Memory B cell (primary cell): ENCODE results near the gene GALNS.

Experiments used
- ATAC-seq: fragments of 150-1000 bp; cut with Tn5 transposase; 2 replicates; pipeline ENCODE4 v1.10.0; 2021; ENCODE audit warnings: low read depth, mild to moderate bottlenecking, moderate library complexity
- DNase-seq, 2 donors: peaks; one replicate each; pipeline ENCODE4 v3.0.0; 2022; ENCODE audit warnings: low spot score in 2 of 2
- H3K27ac Mint-ChIP-seq: one replicate; pipeline ENCODE4 v1.8.0; 2022; ENCODE audit warnings: mild to moderate bottlenecking, moderate library complexity, mixed read lengths
- H3K27me3 Mint-ChIP-seq: one replicate; pipeline ENCODE4 v1.8.0; 2022; ENCODE audit warnings: mixed read lengths
- H3K36me3 Mint-ChIP-seq: one replicate; pipeline ENCODE4 v1.8.0; 2022; ENCODE audit warnings: mild to moderate bottlenecking, mixed read lengths
- H3K4me1 Mint-ChIP-seq: one replicate; pipeline ENCODE4 v1.8.0; 2022; ENCODE audit warnings: mixed read lengths
- H3K4me3 Mint-ChIP-seq: one replicate; pipeline ENCODE4 v1.8.0; 2022; ENCODE audit warnings: mild to moderate bottlenecking, moderate library complexity, mixed read lengths
- H3K9me3 Mint-ChIP-seq: one replicate; pipeline ENCODE4 v1.8.0; 2022; ENCODE audit warnings: mixed read lengths

The GALNS gene, protein sequence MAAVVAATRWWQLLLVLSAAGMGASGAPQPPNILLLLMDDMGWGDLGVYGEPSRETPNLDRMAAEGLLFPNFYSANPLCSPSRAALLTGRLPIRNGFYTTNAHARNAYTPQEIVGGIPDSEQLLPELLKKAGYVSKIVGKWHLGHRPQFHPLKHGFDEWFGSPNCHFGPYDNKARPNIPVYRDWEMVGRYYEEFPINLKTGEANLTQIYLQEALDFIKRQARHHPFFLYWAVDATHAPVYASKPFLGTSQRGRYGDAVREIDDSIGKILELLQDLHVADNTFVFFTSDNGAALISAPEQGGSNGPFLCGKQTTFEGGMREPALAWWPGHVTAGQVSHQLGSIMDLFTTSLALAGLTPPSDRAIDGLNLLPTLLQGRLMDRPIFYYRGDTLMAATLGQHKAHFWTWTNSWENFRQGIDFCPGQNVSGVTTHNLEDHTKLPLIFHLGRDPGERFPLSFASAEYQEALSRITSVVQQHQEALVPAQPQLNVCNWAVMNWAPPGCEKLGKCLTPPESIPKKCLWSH

GRCh38 chr16:88856828-88857727 lies at the start of gene GALNS, which contains the start of gene TRAPPC2L:
GALNS (minus strand) TSS chr16:88856947; CDS start chr16:88856877, 70 bp downstream.
TRAPPC2L (plus strand) TSS chr16:88857127; CDS start chr16:88857151, 24 bp downstream.
- Mint-ChIP-seq H3K27me3 (no peaks in the 10 kb centered on the region), H3K4me1 (peaks cover 16% of the 10 kb centered on the region), H3K27ac (peak within 1 kb of the TSS; percentile 93), H3K9me3 (no peaks in the 10 kb centered on the region), H3K4me3 (peak within 1 kb of the TSS; percentile 97), H3K36me3 (peaks cover 4% of the 10 kb centered on the region)
- DNase-seq (peak; percentile 99), ATAC-seq (peak; percentile 81)

- Mint-ChIP-seq H3K27ac (no peak overlapping the region), H3K9me3 (no peaks in the 10 kb centered on the region), H3K4me1 (peaks cover 25% of the 10 kb centered on the region), H3K4me3 (no peak overlapping the region), H3K27me3 (no peaks in the 10 kb centered on the region), H3K36me3 (peaks cover 6% of the 10 kb centered on the region)
- DNase-seq (no peak), ATAC-seq (no peak)
Measured at GRCh38 chr16:88906020-88906419, 49.3 kb upstream of the GALNS start.

DNA sequence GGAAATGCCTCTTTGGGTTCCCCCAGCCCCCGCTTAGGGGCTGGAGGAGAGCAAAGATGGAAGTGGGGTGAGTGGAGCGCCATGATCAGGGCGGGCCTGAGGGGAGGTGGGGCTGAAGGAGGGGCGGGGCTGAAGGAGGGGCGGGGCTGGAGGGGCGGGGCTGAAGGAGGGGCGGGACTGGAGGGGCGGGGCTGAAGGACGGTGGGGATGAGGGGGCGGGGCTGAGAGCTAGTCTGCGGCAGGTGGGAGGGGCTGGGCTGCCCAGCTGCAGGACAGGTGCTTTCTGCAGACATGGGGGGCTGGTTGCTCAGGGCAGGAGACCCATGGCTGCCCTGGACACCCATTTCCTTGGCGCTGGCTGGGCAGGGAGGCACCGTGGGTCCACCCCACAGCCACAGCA lies 48.8 kb upstream of the GALNS start:
- H3K36me3 Mint-ChIP-seq: peaks cover 6% of the 10 kb centered on the region
- peak in 1 of 2 donors; percentile 25 for DNase-seq
- no peaks in the 10 kb centered on the region for H3K27me3 Mint-ChIP-seq
- peak; percentile 70 for ATAC-seq
- no peak overlapping the region for H3K4me3 Mint-ChIP-seq
- H3K9me3 Mint-ChIP-seq: no peaks in the 10 kb centered on the region
- H3K27ac Mint-ChIP-seq: no peak overlapping the region
- peaks cover 24% of the 10 kb centered on the region for H3K4me1 Mint-ChIP-seq

GRCh38 chr16:88904676-88905365 lies 48.1 kb upstream of the GALNS start:
- Mint-ChIP-seq H3K27ac (no peak overlapping the region), H3K36me3 (peaks cover 2% of the 10 kb centered on the region), H3K9me3 (no peaks in the 10 kb centered on the region), H3K4me1 (peaks cover 17% of the 10 kb centered on the region), H3K4me3 (no peak overlapping the region), H3K27me3 (no peaks in the 10 kb centered on the region)
- DNase-seq (no peak), ATAC-seq (no peak)

GRCh38 chr16:88903267-88903666 lies 46.5 kb upstream of the GALNS start:
- H3K4me1 Mint-ChIP-seq: peaks cover 15% of the 10 kb centered on the region
- no peaks in the 10 kb centered on the region for H3K9me3 Mint-ChIP-seq
- H3K27me3 Mint-ChIP-seq: no peaks in the 10 kb centered on the region
- no peak overlapping the region for H3K27ac Mint-ChIP-seq
- ATAC-seq (no peak), DNase-seq (no peak)
- H3K4me3 Mint-ChIP-seq: no peak overlapping the region
- no peaks in the 10 kb centered on the region for H3K36me3 Mint-ChIP-seq

- no peaks in the 10 kb centered on the region for H3K36me3 Mint-ChIP-seq
- no peaks in the 10 kb centered on the region for H3K9me3 Mint-ChIP-seq
- H3K27ac Mint-ChIP-seq: no peak overlapping the region
- H3K27me3 Mint-ChIP-seq: no peaks in the 10 kb centered on the region
- ATAC-seq (no peak), DNase-seq (no peak)
- H3K4me1 Mint-ChIP-seq: peaks cover 14% of the 10 kb centered on the region
- no peak overlapping the region for H3K4me3 Mint-ChIP-seq
Measured at GRCh38 chr16:88902744-88903143, 46.0 kb upstream of the GALNS start.

GRCh38 chr16:88901718-88902337 lies 45.1 kb upstream of the GALNS start:
- no peaks in the 10 kb centered on the region for H3K36me3 Mint-ChIP-seq
- H3K4me3 Mint-ChIP-seq: no peak overlapping the region
- ATAC-seq (no peak), DNase-seq (no peak)
- H3K4me1 Mint-ChIP-seq: peaks cover 12% of the 10 kb centered on the region
- no peaks in the 10 kb centered on the region for H3K9me3 Mint-ChIP-seq
- H3K27me3 Mint-ChIP-seq: no peaks in the 10 kb centered on the region
- H3K27ac Mint-ChIP-seq: no peak overlapping the region

DNA sequence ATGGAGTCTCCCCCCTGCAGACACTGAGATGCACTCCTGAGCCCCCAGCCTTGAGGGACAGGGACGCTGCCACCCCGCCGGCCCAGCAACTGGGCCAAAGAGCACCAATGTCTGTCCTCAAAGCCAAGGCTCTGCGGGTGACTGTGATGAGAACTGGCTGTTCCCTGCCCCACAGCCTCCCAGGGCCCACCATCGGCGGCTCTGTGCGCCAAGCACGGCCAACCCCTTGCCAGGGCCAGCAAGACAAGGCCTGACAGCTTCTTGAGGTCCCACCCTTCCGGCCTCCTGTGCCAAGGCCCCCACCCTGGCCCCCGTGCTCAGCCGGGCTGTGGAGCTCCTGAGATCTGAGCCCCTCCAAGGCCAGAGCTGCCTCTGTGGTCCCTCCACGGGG lies 43.9 kb upstream of the GALNS start:
- Mint-ChIP-seq H3K27ac (no peak overlapping the region), H3K9me3 (no peaks in the 10 kb centered on the region), H3K4me1 (peaks cover 4% of the 10 kb centered on the region), H3K36me3 (no peaks in the 10 kb centered on the region), H3K27me3 (no peaks in the 10 kb centered on the region), H3K4me3 (no peak overlapping the region)
- DNase-seq (no peak), ATAC-seq (no peak)

DNA sequence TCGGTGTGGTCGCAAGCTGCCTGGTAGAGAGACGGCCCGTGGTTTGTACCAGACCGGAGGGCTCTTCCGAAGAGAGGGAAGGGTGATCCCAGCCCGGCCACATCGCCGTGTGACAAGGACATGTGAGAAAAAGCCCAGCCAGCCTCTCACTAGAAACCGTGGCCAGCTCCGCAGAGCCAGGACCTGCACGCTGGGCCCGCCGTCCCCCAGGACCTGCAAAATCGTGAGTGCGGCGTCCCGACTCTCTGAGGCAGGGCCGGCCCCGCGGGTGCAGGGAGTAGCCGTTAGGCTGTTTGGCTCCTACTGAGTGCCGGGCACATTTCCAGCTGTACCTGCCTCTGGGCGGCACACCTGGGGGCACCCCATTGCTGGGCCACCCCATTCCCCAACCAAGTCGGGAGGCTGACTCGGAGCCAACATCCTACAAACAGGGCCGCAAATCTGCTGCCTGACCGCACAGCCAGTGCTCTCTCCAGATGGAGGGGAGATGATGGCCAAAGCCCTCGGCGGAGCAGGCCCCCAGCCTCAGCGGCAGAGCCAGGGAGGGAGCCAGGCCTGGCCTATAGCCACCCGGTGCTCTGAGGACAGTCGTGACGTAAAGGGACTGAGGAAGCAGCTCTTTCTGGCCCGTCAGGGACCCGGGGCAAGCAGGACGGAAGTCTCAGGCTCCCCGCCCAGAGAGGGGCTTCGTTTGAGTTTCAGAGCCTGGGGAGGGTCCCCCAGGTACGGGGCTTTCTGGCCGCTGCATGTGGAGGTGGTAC lies 43.3 kb upstream of the GALNS start:
- Mint-ChIP-seq H3K27ac (no peak overlapping the region), H3K9me3 (no peaks in the 10 kb centered on the region), H3K4me1 (peaks cover 4% of the 10 kb centered on the region), H3K36me3 (no peaks in the 10 kb centered on the region), H3K4me3 (no peak overlapping the region), H3K27me3 (no peaks in the 10 kb centered on the region)
- ATAC-seq (no peak), DNase-seq (no peak)

- no peak overlapping the region for H3K4me3 Mint-ChIP-seq
- no peaks in the 10 kb centered on the region for H3K9me3 Mint-ChIP-seq
- H3K27me3 Mint-ChIP-seq: no peaks in the 10 kb centered on the region
- ATAC-seq: no peak
- H3K4me1 Mint-ChIP-seq: peaks cover 8% of the 10 kb centered on the region
- no peak overlapping the region for H3K27ac Mint-ChIP-seq
- no peaks in the 10 kb centered on the region for H3K36me3 Mint-ChIP-seq
- no peak for DNase-seq
Measured at GRCh38 chr16:88897696-88898425, 41.1 kb upstream of the GALNS start.

- Mint-ChIP-seq H3K9me3 (no peaks in the 10 kb centered on the region), H3K27ac (no peak overlapping the region), H3K36me3 (peaks cover 2% of the 10 kb centered on the region), H3K4me1 (peaks cover 8% of the 10 kb centered on the region), H3K4me3 (no peak overlapping the region), H3K27me3 (no peaks in the 10 kb centered on the region)
- ATAC-seq (no peak), DNase-seq (no peak)
Measured at GRCh38 chr16:88896238-88897070, 39.7 kb upstream of the GALNS start.

GRCh38 chr16:88895335-88895734 lies 38.6 kb upstream of the GALNS start:
- Mint-ChIP-seq H3K27ac (peak overlapping the region; percentile 38), H3K9me3 (no peaks in the 10 kb centered on the region), H3K4me3 (no peak overlapping the region), H3K27me3 (no peaks in the 10 kb centered on the region), H3K4me1 (peaks cover 8% of the 10 kb centered on the region), H3K36me3 (peaks cover 8% of the 10 kb centered on the region)
- DNase-seq: no peak
- ATAC-seq: peak; percentile 16
